Skeletal muscle tissue (tissue), 4 donors: ENCODE data around the gene CLUH. TPM values are rescaled to one million over a fixed set of nuclear protein-coding genes. Genes with fewer than 3 reads are reported as not detected.
"Not testable (repeated sequence)": the region's sequence is repeated elsewhere in the genome, so short reads cannot be mapped to it uniquely, and the experiment has no call there.

Source experiments
- H3K27ac ChIP-seq: one replicate; pipeline ENCODE4 v1.7.0; 2013; ENCODE audit warnings: mild to moderate bottlenecking, low read depth, low read length, inconsistent platforms
- H3K27me3 ChIP-seq, 3 donors: one replicate each; pipeline ENCODE4 v1.7.0; 2013; ENCODE audit warnings: low read length in 3 of 3; ENCODE audit not compliant: control insufficient read depth in 3 of 3, insufficient read depth in 3 of 3
- H3K36me3 ChIP-seq, 3 donors: one replicate each; pipeline ENCODE4 v1.7.0; 2013; ENCODE audit warnings: low read length in 3 of 3; ENCODE audit not compliant: control insufficient read depth in 3 of 3, insufficient read depth in 3 of 3
- H3K4me1 ChIP-seq, 3 donors: one replicate each; pipeline ENCODE4 v1.7.0; 2013; ENCODE audit warnings: low read length in 3 of 3, mild to moderate bottlenecking in 3 of 3; ENCODE audit not compliant: control insufficient read depth in 3 of 3, insufficient read depth in 3 of 3
- H3K4me3 ChIP-seq, 3 donors: one replicate each; pipeline ENCODE4 v1.7.0; 2013; ENCODE audit warnings: low read length in 3 of 3
- H3K9ac ChIP-seq, 3 donors: one replicate each; pipeline ENCODE4 v1.7.0; 2013; ENCODE audit warnings: low read length in 3 of 3, mild to moderate bottlenecking in 3 of 3, moderate library complexity in 2 of 3, low read depth in 1 of 3
- H3K9me3 ChIP-seq, 3 donors: one replicate each; pipeline ENCODE4 v1.7.0; 2013; ENCODE audit warnings: low read length in 3 of 3; ENCODE audit not compliant: control insufficient read depth in 3 of 3
- total RNA-seq: library from RNA; depleted of rRNA; stranded (reverse); fragments of >200 nt; gene quantifications from one replicate; pipeline ENCODE4 v1.2.3, GENCODE V29; 2014
- donor health status: Osteomylitis.

The CLUH gene
- total RNA-seq, 1 donor from 2014 or later: 33.9 TPM

DNA sequence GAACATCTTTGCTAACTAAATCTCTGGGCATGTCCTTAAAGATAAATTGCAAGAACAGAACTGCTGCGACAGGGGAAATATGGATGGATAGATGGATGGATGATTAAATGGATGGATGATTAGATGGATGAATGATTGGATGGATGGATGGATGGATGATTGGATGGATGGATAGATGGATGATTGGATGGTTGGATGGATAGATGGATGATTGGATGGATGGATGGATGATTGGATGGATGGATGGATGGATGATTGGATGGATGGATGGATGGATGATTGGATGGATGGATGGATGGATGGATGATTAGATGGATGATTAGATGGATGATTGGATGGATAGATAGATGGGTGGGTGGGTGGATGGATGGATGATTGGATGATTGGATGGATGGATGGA, 32.3 kb downstream of the CLUH start:
- H3K9ac ChIP-seq, H3K27me3 ChIP-seq, H3K4me1 ChIP-seq, H3K9me3 ChIP-seq, H3K4me3 ChIP-seq, H3K27ac ChIP-seq: not testable (repeated sequence)
- peaks cover 32 to 64% (median 51%) of the 10 kb centered on the region in 3 donors for H3K36me3 ChIP-seq

DNA sequence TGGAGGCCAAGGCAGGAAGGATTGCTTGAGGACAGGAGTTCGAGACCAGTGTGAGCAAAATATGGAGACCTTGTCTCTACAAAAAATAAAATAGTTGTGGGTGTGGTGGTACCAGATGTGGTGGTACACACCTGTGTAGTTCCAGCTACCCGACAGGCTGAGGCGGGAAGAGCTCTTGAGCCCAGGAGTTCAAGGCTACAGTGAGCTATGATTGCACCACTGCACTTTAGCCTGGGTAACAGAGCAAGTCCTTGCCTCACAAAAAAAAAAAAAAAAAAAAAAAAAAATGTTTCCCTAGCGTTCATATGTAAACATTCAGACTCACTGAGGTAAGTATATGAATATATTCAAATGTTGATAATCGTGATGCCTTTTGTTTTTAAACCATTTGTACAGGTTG, 39.5 kb downstream of the CLUH start:
- Histone ChIP-seq H3K27me3 (no peaks in the 10 kb centered on the region), H3K36me3 (peaks cover 28 to 54% (median 42%) of the 10 kb centered on the region in 3 donors), H3K4me1 (no peaks in the 10 kb centered on the region), H3K4me3 (no peak overlapping the region), H3K27ac (no peak overlapping the region), H3K9me3 (no peaks in the 10 kb centered on the region), H3K9ac (no peak overlapping the region)

DNA sequence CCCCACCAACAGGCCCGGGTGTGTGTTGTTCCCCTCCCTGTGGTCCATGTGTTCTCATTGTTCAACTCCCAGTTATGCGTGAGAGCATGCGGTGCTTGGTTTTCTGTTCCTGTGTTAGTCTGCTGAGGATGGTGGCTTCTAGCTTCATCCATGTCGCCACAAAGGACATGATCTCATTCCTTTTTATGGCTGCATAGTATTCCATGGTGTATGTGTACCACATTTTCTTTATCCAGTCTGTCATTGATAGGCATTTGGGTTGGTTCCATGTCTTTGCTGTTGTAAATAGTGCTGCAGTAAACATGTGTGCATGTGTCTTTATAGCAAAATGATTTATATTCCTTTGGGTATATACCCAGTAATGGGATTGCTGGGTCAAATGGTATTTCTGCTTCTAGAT, 51.2 kb downstream of the CLUH start:
- H3K9me3 ChIP-seq, H3K4me1 ChIP-seq, H3K9ac ChIP-seq, H3K27me3 ChIP-seq, H3K27ac ChIP-seq, H3K4me3 ChIP-seq, H3K36me3 ChIP-seq: not testable (repeated sequence)

DNA sequence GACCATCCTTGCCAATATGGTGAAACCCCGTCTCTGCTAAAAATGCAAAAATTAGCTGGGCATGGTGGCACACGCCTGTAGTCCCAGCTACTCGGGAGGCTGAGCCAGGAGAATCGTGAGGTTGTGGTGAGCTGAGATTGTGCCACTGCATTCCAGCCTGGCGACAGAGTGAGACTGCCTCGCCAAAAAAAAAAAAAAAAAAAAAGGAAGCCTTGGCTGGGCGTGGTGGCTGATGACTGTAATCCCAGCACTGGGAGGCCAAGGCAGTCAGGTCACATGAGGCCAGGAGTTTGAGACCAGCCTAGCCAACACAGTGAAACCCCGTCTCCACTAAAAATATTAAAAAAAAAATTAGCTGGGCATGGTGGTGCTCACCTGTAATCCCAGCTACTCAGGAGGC, 52.2 kb downstream of the CLUH start:
- H3K27me3 ChIP-seq, H3K36me3 ChIP-seq, H3K9me3 ChIP-seq, H3K9ac ChIP-seq, H3K4me3 ChIP-seq, H3K27ac ChIP-seq: not testable (repeated sequence)
- H3K4me1 ChIP-seq: peaks cover 6 to 10% (median 7%) of the 10 kb centered on the region in 3 donors

DNA sequence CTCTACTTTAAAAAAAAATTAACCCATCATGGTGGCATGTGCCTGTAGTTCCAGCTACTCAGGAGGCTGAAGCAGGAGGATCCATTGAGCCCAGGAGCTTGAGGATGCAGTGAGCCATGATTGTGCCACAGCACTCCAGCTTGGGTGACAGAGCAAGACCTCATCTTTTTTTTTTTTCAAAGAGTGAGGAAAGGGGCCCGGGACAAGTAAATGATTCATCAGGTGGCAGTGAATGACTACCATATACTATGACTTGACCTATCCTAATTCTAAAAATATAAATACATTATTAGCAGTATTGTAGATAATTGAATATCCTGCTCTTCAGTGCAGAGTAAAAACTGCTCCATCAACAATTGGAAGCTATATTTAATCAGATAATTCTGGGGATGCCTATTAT, 55.3 kb downstream of the CLUH start:
- H3K9me3 ChIP-seq: no peaks in the 10 kb centered on the region
- H3K4me3 ChIP-seq: no peak overlapping the region
- no peaks in the 10 kb centered on the region for H3K27me3 ChIP-seq
- H3K4me1 ChIP-seq: peaks cover 6 to 10% (median 7%) of the 10 kb centered on the region in 3 donors
- no peak overlapping the region for H3K9ac ChIP-seq
- peaks cover 0 to 2% (median 0%) of the 10 kb centered on the region in 3 donors for H3K36me3 ChIP-seq
- H3K27ac ChIP-seq: no peak overlapping the region

DNA sequence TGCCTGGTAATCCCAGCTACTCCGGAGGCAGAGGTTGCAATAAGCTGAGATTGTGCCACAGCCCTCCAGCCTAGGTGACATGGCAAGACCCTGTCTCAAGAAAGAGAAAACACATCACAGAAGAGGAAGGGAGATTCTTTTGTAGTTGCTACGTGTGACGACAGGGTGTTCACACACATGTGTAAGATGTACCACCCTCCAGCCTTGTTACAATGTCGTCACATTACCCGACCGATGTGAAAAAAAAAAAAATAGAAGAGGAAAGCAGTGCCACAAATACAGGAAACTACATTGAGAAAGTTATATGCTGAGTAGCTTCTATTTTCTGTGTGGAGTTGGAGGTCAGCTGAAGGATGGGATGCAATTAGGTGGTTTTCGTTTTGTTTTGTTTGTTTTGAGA, 56.0 kb downstream of the CLUH start:
- no peak overlapping the region for H3K27ac ChIP-seq
- peaks cover 6 to 10% (median 7%) of the 10 kb centered on the region in 3 donors for H3K4me1 ChIP-seq
- no peaks in the 10 kb centered on the region for H3K9me3 ChIP-seq
- peaks cover 0 to 2% (median 0%) of the 10 kb centered on the region in 3 donors for H3K36me3 ChIP-seq
- H3K9ac ChIP-seq: no peak overlapping the region
- no peaks in the 10 kb centered on the region for H3K27me3 ChIP-seq
- H3K4me3 ChIP-seq: no peak overlapping the region

DNA sequence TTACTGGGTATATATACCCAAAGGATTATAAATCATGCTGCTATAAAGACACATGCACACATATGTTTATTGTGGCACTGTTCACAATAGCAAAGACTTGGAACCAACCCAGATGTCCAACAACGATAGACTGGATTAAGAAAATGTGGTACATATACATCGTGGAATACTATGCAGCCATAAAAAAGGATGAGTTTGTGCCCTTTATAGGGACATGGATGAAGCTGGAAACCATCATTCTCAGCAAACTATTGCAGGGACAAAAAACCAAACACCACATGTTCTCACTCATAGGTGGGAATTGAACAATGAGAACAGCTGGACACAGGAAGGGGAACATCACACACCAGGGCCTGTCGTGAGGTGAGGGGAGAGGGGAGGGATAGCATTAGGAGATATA, 58.7 kb downstream of the CLUH start:
- H3K4me3 ChIP-seq, H3K4me1 ChIP-seq, H3K27me3 ChIP-seq, H3K9ac ChIP-seq, H3K27ac ChIP-seq, H3K9me3 ChIP-seq, H3K36me3 ChIP-seq: not testable (repeated sequence)

DNA sequence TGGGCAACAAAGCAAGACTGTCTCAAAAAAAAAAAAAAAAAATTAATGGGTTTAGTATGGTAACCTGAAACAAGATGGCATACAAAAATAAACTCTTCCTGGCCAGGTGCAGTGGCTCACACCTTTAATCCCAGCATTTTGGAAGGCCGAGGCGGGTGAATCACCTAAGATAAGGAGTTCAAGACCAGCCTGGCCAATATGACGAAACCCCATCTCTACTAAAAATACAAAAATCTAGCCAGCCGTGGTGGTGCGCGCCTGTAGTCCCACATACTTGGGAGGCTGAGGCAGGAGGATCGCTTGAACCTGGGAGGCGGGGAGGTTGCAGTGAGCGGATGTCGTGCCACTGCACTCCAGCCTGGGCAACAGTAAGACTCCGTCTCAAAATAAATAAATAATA, 62.4 kb downstream of the CLUH start:
- H3K27me3 ChIP-seq: no peaks in the 10 kb centered on the region
- no peak overlapping the region for H3K9ac ChIP-seq
- H3K4me3 ChIP-seq: no peak overlapping the region
- peaks cover 0 to 2% (median 0%) of the 10 kb centered on the region in 3 donors for H3K36me3 ChIP-seq
- no peaks in the 10 kb centered on the region for H3K4me1 ChIP-seq
- H3K9me3 ChIP-seq: no peaks in the 10 kb centered on the region
- H3K27ac ChIP-seq: no peak overlapping the region

DNA sequence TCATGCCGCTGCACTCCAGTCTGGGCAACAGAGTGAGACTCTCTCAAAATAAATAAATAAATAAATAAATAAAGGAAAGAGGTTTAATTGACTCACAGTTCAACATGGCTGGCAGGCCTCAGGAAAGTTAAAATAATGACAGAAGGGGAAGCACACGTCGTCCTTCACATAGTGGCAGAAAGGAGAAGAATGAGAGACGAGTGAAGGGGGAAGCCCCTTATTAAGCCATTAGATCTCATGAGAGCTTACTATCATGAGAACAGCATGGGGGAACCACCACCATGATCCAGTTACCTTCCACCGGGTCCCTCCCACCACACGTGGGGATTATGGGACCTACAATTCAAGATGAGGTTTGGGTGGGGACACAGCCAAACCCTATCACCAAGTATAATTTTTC, 63.6 kb downstream of the CLUH start:
- no peak overlapping the region for H3K27ac ChIP-seq
- H3K4me1 ChIP-seq: no peaks in the 10 kb centered on the region
- H3K36me3 ChIP-seq: peaks cover 0 to 2% (median 0%) of the 10 kb centered on the region in 3 donors
- H3K9me3 ChIP-seq: no peaks in the 10 kb centered on the region
- H3K9ac ChIP-seq: no peak overlapping the region
- no peaks in the 10 kb centered on the region for H3K27me3 ChIP-seq
- H3K4me3 ChIP-seq: no peak overlapping the region

DNA sequence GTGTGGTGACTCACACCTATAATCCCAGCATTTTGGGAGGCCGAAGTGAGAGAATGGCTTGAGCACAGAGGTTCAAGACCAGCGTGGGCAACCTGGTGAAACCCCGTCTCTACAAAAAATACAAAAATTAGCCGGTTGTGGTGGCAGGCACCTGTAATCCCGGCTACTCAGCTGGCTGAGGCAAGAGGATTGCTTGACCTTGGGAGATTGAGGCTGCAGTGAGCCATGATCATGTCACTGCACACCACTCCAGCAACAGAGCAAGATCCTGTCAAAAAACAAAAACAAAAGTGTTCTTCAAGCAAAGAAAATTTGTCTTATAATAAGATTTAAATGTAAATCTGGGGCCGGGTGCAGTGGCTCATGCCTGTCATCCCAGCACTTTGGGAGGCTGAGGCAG, 66.6 kb downstream of the CLUH start:
- Histone ChIP-seq H3K4me3 (no peak overlapping the region), H3K4me1 (no peaks in the 10 kb centered on the region), H3K27ac (no peak overlapping the region), H3K27me3 (no peaks in the 10 kb centered on the region), H3K36me3 (peaks cover 0 to 3% (median 0%) of the 10 kb centered on the region in 3 donors), H3K9ac (no peak overlapping the region), H3K9me3 (no peaks in the 10 kb centered on the region)
